BJ (cell line): ENCODE data around the gene FBXW7. TPM values are rescaled to one million over a fixed set of nuclear protein-coding genes. Genes with fewer than 3 reads are reported as not detected.

ENCODE experiments used
- CTCF ChIA-PET: fragments of 350-600 bp; formaldehyde crosslinking; extraction: SDS; loops from one replicate; lab custom pipeline; 2021; ENCODE audit warnings: antibody characterized with exemption, inconsistent platforms; lab: Yijun Ruan, JAX
- POLR2A ChIA-PET: fragments of 300-600 bp; sonication (Branson Sonifier 250); formaldehyde crosslinking; extraction: SDS; loops from one replicate; lab custom pipeline; 2021; ENCODE audit warnings: antibody characterized with exemption; lab: Charles Lee
- DNase-seq: peaks from one replicate; pipeline ENCODE4 v3.0.0-alpha.2; 2011; ENCODE audit warnings: low read depth
- H3K27me3 ChIP-seq: 2 replicates; pipeline ENCODE4 v1.6.0; 2011; ENCODE audit warnings: low read length; ENCODE audit not compliant: control insufficient read depth, insufficient read depth
- H3K36me3 ChIP-seq: 2 replicates; pipeline ENCODE4 v1.5.1; 2011; ENCODE audit warnings: low read length; ENCODE audit not compliant: control insufficient read depth, insufficient read depth
- H3K4me3 ChIP-seq: 2 replicates; pipeline ENCODE4 v1.5.1; 2011; ENCODE audit warnings: low read depth, mild to moderate bottlenecking, control low read depth, low read length
- polyA minus RNA-seq: library from RNA; depleted of rRNA, polyadenylated mRNA; stranded (reverse); fragments of >200 nt; gene quantifications from 2 replicates; pipeline ENCODE4 v1.2.3, GENCODE V29; 2011; rRNA and poly(A)+ RNA removed
- polyA plus RNA-seq: library from polyadenylated mRNA; depleted of rRNA; stranded (reverse); fragments of >200 nt; gene quantifications from 2 replicates; pipeline ENCODE4 v1.2.3, GENCODE V29; 2011; rRNA removed
- TF ChIP-seq, protein P1 (sequence below): IDR thresholded peaks from 2 replicates; pipeline ENCODE4 v1.5.1; 2011; ENCODE audit warnings: low read depth, mild to moderate bottlenecking, control low read depth, inconsistent platforms, low read length, moderate library complexity; ENCODE audit not compliant: insufficient read depth

The FBXW7 gene, protein sequence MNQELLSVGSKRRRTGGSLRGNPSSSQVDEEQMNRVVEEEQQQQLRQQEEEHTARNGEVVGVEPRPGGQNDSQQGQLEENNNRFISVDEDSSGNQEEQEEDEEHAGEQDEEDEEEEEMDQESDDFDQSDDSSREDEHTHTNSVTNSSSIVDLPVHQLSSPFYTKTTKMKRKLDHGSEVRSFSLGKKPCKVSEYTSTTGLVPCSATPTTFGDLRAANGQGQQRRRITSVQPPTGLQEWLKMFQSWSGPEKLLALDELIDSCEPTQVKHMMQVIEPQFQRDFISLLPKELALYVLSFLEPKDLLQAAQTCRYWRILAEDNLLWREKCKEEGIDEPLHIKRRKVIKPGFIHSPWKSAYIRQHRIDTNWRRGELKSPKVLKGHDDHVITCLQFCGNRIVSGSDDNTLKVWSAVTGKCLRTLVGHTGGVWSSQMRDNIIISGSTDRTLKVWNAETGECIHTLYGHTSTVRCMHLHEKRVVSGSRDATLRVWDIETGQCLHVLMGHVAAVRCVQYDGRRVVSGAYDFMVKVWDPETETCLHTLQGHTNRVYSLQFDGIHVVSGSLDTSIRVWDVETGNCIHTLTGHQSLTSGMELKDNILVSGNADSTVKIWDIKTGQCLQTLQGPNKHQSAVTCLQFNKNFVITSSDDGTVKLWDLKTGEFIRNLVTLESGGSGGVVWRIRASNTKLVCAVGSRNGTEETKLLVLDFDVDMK
- 4.1 and 11.0 TPM in 2 replicates for polyA plus RNA-seq
- polyA minus RNA-seq = 12.0 and 16.2 TPM in 2 replicates

DNA sequence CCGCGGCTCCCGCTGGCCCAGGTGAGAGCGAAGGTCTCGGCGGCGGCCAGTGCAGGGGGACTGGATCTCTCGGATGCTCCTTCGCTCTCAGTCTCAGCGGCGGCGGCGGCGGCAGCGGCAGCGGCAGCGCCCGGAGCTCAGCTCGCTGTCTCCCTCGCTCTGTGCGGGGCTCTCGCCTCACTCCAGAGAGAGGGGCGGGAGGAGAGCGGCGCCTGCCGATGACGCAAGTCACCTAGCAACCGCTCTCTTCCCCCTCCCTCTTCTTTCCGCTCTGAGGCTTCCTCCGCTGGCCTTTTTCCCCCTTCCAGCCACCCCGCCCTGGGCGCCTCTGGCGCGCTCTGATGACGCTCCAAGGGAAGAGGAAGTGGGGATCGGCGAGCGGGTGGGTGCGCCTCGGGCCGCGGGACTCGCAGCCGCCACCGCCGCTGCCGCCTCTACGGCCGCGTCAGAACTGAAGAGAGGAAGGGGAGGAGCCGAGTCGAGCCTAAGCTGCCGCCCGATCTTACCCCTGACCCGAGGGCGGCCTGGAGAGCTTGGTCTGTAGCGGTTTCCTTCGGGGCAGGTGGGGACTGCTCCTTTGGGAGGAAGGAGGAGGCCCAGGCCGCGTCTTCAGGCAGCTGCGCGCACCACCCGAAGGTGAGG is at the start of gene FBXW7:
FBXW7 (minus strand) TSS at position 190 of the 642 bp plus-strand sequence. CDS start 124,289 bp downstream, outside the sequence.
- peak; percentile 92 for DNase-seq
- POLR2A ChIA-PET = no interaction called here
- Histone ChIP-seq H3K27me3 (no peaks in the 10 kb centered on the region), H3K4me3 (peak within 1 kb of the TSS; percentile 89), H3K36me3 (peaks cover 2% of the 10 kb centered on the region)
- CTCF ChIA-PET = interaction anchor here (1.1 to 2.8 kb wide), 2 partner anchors 15 to 37 kb away, joined by 3 to 10 read pairs; no protein-coding TSS in a partner anchor
- TF ChIP-seq, protein P1, sequence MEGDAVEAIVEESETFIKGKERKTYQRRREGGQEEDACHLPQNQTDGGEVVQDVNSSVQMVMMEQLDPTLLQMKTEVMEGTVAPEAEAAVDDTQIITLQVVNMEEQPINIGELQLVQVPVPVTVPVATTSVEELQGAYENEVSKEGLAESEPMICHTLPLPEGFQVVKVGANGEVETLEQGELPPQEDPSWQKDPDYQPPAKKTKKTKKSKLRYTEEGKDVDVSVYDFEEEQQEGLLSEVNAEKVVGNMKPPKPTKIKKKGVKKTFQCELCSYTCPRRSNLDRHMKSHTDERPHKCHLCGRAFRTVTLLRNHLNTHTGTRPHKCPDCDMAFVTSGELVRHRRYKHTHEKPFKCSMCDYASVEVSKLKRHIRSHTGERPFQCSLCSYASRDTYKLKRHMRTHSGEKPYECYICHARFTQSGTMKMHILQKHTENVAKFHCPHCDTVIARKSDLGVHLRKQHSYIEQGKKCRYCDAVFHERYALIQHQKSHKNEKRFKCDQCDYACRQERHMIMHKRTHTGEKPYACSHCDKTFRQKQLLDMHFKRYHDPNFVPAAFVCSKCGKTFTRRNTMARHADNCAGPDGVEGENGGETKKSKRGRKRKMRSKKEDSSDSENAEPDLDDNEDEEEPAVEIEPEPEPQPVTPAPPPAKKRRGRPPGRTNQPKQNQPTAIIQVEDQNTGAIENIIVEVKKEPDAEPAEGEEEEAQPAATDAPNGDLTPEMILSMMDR = no peak

DNA sequence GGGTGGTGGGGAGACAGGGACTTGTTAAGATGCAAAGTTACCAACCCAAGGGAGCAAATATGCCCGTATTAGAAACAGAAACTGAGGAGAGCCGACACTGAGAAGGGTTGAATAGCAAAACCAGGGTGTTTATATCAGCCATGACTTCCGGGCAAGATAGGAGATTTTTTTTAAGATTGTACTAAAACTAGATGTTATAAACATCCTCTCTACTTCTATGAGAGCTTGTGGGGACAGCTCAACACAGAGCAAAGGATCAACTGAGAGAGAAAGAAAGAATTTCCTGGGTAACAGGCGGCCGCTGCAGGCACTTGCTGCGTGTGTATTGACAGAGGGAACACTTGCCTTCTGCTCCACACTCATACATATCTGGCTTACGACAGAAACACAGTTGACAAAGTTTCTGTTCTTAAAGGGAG is 49.1 kb upstream of the FBXW7 start:
- peaks cover 2% of the 10 kb centered on the region for H3K27me3 ChIP-seq
- TF ChIP-seq, protein P1 = no peak
- DNase-seq = no peak
- ChIA-PET POLR2A (no interaction called here), CTCF (no interaction called here)
- H3K36me3 ChIP-seq = no peaks in the 10 kb centered on the region
- H3K4me3 ChIP-seq = no peak overlapping the region

DNA sequence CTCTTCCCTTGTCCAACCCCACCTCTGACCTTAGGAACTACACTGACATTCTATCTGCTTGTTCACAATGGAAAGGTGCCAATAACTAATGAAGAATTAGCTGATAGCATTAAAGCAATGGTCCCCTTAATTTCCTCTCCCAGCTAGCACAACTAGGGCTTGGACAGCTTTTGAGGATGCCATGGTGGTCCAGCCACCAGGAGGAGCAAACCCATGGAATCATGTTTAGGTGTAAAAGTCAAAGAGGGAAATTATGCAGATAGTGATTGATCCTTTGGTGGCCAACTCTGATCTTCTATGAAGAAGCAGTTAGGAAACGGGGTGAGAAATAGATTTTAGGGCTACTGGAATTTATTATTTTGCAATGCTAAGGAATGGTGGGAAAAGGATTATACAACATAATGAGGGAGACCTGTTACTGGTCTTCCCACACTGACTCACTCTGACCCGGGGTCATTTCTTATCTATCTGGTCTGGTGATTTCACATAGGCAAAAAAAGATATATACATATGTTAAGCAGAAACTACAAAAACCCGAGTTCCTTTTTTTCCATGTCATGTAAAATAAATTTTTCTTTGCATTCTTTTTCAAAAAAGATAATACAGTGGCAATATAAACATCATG is 45.8 kb upstream of the FBXW7 start:
- TF ChIP-seq, protein P1 = 0 out of 2 replicates have a peak, but pooled peaks have one; percentile 12
- Histone ChIP-seq H3K36me3 (no peaks in the 10 kb centered on the region), H3K27me3 (peaks cover 2% of the 10 kb centered on the region), H3K4me3 (no peak overlapping the region)
- CTCF ChIA-PET = no interaction called here
- POLR2A ChIA-PET = no interaction called here
- DNase-seq = no peak

DNA sequence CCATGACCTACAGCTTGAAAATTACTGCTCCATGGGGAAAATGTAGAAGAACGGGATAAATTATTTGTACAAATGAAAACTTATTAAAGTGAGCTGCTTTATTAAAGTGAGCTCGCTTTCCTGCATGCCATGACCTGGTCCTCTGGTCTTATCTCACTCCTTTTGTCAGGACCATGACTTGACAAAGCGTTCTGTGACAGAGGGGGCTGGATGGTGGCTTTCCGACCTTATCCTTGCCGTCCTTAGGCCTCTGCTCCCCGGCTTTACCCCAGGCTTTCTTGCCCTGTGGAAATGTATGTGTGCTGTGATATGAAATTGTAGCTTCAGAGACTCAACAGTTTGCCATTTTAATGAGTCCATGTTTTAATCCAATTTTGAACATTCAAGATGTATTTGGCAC is 44.0 kb upstream of the FBXW7 start:
- Histone ChIP-seq H3K4me3 (no peak overlapping the region), H3K27me3 (no peaks in the 10 kb centered on the region; the same call in 1 of the 2 replicates), H3K36me3 (no peaks in the 10 kb centered on the region)
- ChIA-PET POLR2A (no interaction called here), CTCF (interaction anchor here (0.6 to 1.0 kb wide), 2 partner anchors 10 to 677 kb away, joined by 3 to 5 read pairs; no protein-coding TSS in a partner anchor)
- DNase-seq = no peak
- TF ChIP-seq, protein P1 = no peak
